ENCODE data around the gene OR6C65. TPM values are rescaled to one million over a fixed set of nuclear protein-coding genes. Genes with fewer than 3 reads are reported as not detected.
A peak's percentile ranks its signal among the peaks of the same experiment; 100 is the strongest.
"Not testable (repeated sequence)": the region's sequence is repeated elsewhere in the genome, so short reads cannot be mapped to it uniquely, and the experiment has no call there.

Gene OR6C65
- polyA plus RNA-seq = not detected

DNA sequence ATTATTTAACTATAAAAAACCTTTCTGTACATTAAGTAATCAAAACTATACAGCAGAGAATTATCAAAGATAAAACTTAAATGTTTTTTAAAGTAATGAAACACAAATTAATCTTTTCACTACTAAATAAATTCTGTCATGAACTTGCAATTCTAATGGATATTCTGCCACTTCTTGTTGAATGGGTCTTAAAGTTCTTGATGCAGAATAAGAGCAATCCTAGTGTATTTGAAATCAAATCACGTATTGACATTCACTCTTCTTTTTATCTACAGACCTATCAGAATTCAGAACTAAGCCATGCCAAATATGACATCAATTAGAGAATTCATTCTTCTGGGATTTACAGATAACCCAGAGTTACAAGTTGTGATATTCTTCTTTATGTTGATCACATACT lies at the start of gene OR6C65:
Gene OR6C65, plus strand, starts transcription at position 301 of the 400 bp plus-strand sequence. Its CDS starts 0 bp downstream, at position 301.
- H3K27me3 Mint-ChIP-seq (ENCODE audit: low read depth in 3 of 3) = peaks cover 0 to 4% (median 2%) of the 10 kb centered on the region in 3 donors
- H3K36me3 Mint-ChIP-seq = no peaks in the 10 kb centered on the region
- no peak within 1 kb of the TSS for H3K4me3 Mint-ChIP-seq
- DNase-seq = no peak
- H3K27ac Mint-ChIP-seq = no peak within 1 kb of the TSS
- H3K9me3 Mint-ChIP-seq = no peaks in the 10 kb centered on the region
- no peaks in the 10 kb centered on the region for H3K4me1 Mint-ChIP-seq

GRCh38 chr12:55355338-55355737 lies 45.0 kb upstream of the OR6C65 start:
- H3K36me3 Mint-ChIP-seq = not testable (repeated sequence)

DNA sequence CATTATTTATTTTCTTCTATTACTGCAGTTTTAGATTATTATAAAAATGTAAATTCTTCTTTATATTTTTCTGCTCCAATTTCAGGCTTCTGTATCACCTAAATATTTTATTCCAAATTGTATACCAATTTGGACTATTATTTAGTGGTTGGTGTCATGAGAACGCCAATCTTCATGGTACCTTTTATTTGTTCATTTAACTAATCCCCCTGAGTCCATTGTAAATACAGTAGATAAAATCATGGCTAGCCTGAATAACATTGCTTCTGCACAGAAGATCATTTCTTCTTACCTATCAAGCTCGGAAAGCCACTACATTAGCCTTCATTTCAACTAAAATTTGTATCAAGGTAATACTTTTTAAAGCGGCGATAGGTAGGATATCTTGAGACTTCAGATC lies 37.7 kb upstream of the OR6C65 start, which contains the start of gene OR6C75:
Gene OR6C75, plus strand, starts transcription at position 301 of the 400 bp plus-strand sequence. CDS start 2,136 bp downstream, outside the sequence.
- no peak within 1 kb of the TSS for H3K27ac Mint-ChIP-seq
- no peak within 1 kb of the TSS for H3K4me3 Mint-ChIP-seq
- no peak for DNase-seq
- H3K27me3 Mint-ChIP-seq (ENCODE audit: low read depth in 3 of 3) = peaks cover 0 to 14% (median 2%) of the 10 kb centered on the region in 3 donors
- H3K9me3 Mint-ChIP-seq = peaks cover 0 to 2% (median 0%) of the 10 kb centered on the region in 6 donors
- H3K4me1 Mint-ChIP-seq = no peaks in the 10 kb centered on the region
- H3K36me3 Mint-ChIP-seq = no peaks in the 10 kb centered on the region

More at GRCh38 chr12:55355338-55355737, 45.0 kb upstream of the OR6C65 start:
- not testable (repeated sequence) for H3K4me3 Mint-ChIP-seq; DNase-seq; H3K27me3 Mint-ChIP-seq (ENCODE audit: low read depth in 3 of 3); H3K9me3 Mint-ChIP-seq; H3K27ac Mint-ChIP-seq; H3K4me1 Mint-ChIP-seq

DNA sequence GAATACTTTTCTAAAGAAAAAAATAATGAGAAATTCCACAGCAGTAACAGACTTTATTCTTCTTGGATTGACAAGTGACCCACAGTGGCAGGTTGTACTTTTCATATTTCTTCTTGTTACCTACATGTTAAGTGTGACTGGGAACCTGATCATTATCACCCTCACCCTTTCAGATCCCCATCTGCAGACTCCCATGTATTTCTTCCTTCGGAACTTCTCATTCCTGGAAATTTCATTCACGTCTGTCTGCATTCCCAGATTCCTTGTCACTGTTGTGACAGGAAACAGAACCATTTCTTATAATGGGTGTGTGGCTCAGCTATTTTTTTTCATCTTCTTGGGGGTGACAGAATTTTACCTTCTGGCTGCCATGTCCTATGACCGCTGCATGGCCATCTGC lies 35.2 kb upstream of the OR6C65 start:
- Mint-ChIP-seq H3K27ac (no peak overlapping the region), H3K9me3 (peaks cover 0 to 2% (median 0%) of the 10 kb centered on the region in 6 donors), H3K4me1 (no peaks in the 10 kb centered on the region), H3K27me3 (ENCODE audit: low read depth in 3 of 3) (peaks cover 0 to 10% (median 2%) of the 10 kb centered on the region in 3 donors), H3K4me3 (no peak overlapping the region), H3K36me3 (no peaks in the 10 kb centered on the region)
- no peak for DNase-seq

DNA sequence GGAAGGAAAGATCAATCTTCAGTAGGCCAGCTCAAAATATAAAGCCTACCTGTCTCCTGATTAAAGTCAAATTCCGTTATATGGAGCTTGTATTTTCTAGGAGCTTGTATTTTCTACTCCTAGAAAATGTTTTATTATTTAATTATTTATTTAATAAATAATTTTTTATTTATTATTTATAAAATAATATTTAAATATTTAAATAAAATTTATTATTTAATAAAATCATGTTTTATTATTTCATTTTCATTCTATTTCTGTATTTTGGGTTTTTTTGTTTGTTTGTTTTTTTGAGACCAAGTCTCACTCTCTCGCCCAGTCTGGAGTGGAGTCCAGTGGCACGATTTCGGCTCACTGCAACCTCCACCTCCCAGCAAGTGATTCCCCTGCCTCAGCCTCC lies 27.8 kb upstream of the OR6C65 start:
- no peak overlapping the region for H3K4me3 Mint-ChIP-seq
- no peak overlapping the region for H3K27ac Mint-ChIP-seq
- no peak for DNase-seq
- peaks cover 5 to 7% (median 6%) of the 10 kb centered on the region in 3 donors for H3K27me3 Mint-ChIP-seq (ENCODE audit: low read depth in 3 of 3)
- peaks cover 0 to 3% (median 0%) of the 10 kb centered on the region in 6 donors for H3K9me3 Mint-ChIP-seq
- H3K36me3 Mint-ChIP-seq = no peaks in the 10 kb centered on the region
- no peaks in the 10 kb centered on the region for H3K4me1 Mint-ChIP-seq

GRCh38 chr12:55385891-55386290 lies 14.4 kb upstream of the OR6C65 start:
- Mint-ChIP-seq H3K4me1 (no peaks in the 10 kb centered on the region), H3K9me3 (no peaks in the 10 kb centered on the region), H3K27me3 (ENCODE audit: low read depth in 3 of 3) (peaks cover 1 to 3% (median 2%) of the 10 kb centered on the region in 3 donors), H3K36me3 (no peaks in the 10 kb centered on the region), H3K27ac (no peak overlapping the region), H3K4me3 (no peak overlapping the region)
- DNase-seq = no peak

DNA sequence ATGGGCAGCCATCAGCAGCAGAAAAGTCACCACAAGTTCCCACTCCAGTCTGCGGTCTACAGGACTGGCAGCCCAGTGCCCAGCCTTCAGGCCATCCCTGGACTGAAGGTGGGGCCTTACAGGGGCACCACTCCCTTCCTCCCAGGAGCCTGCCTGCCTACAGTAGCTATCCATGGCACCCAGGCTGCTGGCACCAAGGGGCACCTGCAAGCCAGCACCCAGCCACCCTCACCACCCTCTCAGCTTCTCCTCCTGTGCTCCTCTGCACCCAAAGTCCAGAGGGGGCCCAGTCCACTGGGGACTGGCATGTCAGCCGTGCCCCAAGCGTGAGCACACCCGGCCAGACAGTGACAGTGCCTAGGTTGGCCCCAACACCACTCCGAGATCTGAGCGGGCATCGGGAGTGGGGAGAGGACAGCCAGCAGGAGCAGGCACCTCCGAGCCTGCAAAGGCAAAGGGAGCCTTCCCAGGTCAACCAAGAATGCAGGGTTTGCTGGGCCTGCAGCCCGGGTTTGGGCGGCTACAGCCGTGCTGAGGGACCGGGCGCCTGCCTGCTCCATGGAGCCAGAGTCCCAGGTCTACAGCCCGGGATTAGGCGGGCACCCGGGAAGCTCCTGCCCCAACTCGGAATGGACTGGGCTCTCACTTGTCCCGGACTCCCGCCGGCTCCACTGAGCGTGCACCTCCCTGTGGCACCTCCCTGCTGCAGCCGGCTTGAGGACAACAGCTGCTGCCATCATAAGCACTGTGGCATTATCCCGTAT lies 8.1 kb upstream of the OR6C65 start:
- no peaks in the 10 kb centered on the region for H3K36me3 Mint-ChIP-seq
- no peak overlapping the region for H3K4me3 Mint-ChIP-seq
- no peak overlapping the region for H3K27ac Mint-ChIP-seq

DNA sequence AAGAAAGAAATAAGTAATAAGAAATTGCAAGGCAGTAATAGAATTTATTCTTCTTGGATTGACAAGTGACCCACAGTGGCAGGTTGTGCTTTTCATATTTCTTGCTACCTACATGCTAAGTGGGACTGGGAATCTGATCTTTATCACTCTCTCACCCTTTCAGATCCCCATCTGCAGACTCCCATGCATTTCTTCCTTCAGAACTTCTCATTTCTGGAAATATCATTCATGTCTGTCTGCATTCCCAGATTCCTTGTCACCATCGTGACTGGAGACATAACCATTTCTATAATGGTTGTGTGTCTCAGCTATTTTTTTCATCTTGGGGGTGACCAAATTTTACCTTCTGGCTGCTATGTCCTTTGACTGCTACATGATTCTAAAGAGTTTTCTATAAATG lies 4.0 kb upstream of the OR6C65 start:
- H3K4me1 Mint-ChIP-seq = no peaks in the 10 kb centered on the region
- no peak for DNase-seq
- peaks cover 0 to 4% (median 0%) of the 10 kb centered on the region in 3 donors for H3K27me3 Mint-ChIP-seq (ENCODE audit: low read depth in 3 of 3)
- no peak overlapping the region for H3K4me3 Mint-ChIP-seq
- no peaks in the 10 kb centered on the region for H3K9me3 Mint-ChIP-seq
- no peaks in the 10 kb centered on the region for H3K36me3 Mint-ChIP-seq
- no peak overlapping the region for H3K27ac Mint-ChIP-seq

More for the DNA sequence above, 8.1 kb upstream of the OR6C65 start:
- DNase-seq = no peak
- Mint-ChIP-seq H3K9me3 (no peaks in the 10 kb centered on the region), H3K27me3 (ENCODE audit: low read depth in 3 of 3) (peaks cover 0 to 4% (median 3%) of the 10 kb centered on the region in 3 donors), H3K4me1 (no peaks in the 10 kb centered on the region)

DNA sequence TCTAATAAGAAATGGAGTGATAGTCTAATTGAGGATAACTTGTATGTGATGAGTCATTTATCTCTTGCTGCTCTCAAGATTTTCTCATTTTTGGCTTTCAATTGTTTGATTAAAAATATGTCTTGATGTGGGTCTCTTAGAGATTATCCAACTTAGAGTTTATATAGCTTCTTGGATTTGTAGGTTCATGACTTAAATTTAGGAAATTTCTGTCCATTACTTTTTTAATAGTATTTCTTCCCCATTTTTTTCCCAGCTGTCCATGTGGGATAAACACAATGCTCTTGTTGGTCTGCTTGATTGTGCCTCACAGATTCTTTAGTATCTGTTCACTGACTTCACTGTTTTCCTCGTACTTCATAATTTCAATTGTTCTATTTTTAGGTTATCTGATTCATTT lies 7.5 kb downstream of the OR6C65 start:
- H3K27me3 Mint-ChIP-seq (ENCODE audit: low read depth in 3 of 3) = peaks cover 1 to 4% (median 3%) of the 10 kb centered on the region in 3 donors
- H3K9me3 Mint-ChIP-seq = no peaks in the 10 kb centered on the region
- H3K36me3 Mint-ChIP-seq = no peaks in the 10 kb centered on the region
- DNase-seq = no peak
- H3K4me1 Mint-ChIP-seq = no peaks in the 10 kb centered on the region
- H3K27ac Mint-ChIP-seq = no peak overlapping the region
- H3K4me3 Mint-ChIP-seq = no peak overlapping the region

DNA sequence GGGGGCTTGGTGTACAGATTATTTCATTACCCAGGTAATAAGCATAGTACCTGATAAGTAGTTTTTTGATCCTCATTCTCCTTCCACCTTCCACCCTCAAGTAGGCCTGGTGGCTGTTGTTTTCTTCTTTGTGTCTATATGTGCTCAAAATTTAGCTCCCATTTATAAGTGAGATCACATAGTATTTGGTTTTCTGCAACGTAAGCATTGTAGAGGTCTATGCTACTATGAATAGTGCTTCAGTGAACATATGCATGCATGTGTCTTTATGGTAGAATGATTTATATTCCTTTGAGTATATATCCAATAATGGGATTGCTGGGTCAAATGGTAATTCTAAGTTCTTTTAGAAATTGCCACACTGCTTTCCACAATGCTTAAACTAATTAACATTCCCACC lies 8.8 kb downstream of the OR6C65 start:
- not testable (repeated sequence) for DNase-seq; H3K9me3 Mint-ChIP-seq; H3K36me3 Mint-ChIP-seq; H3K4me3 Mint-ChIP-seq; H3K27ac Mint-ChIP-seq; H3K4me1 Mint-ChIP-seq; H3K27me3 Mint-ChIP-seq (ENCODE audit: low read depth in 3 of 3)

DNA sequence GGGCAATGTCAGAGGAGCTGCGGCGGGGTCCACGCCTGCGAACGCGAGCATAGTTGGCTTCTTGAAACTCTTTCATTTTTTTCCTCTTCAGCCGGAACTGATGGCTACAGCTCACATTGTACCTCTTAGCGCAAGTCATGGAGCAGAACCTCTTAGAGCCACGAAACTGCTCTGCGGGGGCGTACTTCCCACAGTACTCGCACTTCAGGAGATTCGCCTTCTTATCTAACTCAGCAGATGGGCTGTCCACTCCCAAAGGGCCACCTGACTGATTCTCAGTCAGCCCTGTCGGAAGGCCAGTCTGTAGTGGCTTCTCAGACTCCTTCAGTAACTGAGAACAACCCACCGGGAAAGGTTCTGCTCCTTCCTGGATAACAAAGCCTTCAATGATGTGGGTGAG lies 11.8 kb downstream of the OR6C65 start:
- not testable (repeated sequence) for DNase-seq; H3K4me1 Mint-ChIP-seq; H3K9me3 Mint-ChIP-seq; H3K27me3 Mint-ChIP-seq (ENCODE audit: low read depth in 3 of 3); H3K27ac Mint-ChIP-seq; H3K36me3 Mint-ChIP-seq; H3K4me3 Mint-ChIP-seq

DNA sequence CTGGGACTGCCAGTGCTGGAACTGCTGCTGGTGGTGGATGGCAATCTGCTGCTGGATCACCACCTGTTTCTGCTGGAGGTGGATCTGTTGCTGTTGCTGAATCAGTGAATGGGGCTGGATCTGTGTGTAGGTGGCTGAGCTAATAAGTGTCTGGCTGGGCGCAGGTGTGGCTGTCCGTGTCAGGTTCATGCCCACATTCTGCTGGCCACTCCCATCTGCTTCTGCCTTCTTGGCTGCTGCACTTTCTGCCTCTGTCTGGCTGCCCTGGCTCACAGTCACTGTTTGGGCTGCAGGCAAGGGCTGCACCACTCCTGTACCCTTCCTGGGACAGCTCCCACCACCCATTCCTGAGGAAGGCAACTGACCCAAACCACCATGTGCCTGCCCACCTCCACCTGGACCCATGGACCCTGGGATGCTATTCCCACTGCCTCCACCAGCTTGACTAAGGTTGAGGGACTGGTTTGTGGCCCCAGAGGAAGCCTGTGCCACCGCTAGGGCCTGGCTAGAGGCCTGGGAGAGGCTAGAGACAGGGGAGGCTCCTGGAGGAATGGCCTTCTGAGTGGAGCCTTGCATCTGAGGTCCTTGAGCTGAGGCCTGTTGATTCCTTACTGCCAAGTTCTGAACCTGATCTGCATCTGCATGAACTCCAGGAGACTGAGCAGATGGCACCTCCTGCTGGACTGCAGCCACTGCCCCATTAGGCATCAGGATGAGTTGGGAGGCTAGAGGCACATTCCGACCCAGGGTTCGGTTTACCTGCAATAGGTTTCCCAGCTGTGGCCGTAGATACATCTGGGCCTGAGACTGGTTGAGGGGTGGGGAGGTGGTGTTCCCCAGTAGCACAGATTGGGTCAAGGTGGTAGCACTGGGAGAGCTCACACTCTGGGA lies 13.4 kb downstream of the OR6C65 start:
- H3K9me3 Mint-ChIP-seq, H3K27ac Mint-ChIP-seq, DNase-seq, H3K36me3 Mint-ChIP-seq, H3K4me1 Mint-ChIP-seq: not testable (repeated sequence)
- H3K27me3 Mint-ChIP-seq (ENCODE audit: low read depth in 3 of 3) = peaks cover 0 to 10% (median 0%) of the 10 kb centered on the region in 3 donors
- H3K4me3 Mint-ChIP-seq = peak overlapping the region in 1 of 5 donors; percentile 35

DNA sequence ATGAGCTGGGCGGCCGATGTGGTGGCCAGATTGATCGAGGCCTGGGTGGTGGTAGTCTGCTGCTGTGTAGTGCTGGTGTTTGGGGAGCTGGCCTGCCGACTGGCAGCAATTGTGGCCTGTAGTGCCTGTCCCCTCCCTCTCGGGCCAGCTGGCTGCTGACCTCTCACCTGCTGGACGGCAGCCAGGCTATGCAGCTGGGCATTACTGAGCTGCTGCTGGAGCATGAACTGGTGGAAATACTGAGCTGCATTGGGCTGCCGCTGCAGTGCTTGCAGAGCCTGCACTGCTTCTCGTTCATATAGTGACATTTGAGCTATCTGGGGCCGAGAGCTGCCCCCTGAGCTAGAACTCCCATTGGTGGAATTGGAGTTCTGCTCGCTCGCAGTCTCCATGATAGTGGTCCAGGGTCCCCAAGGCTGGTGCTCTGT lies 14.1 kb downstream of the OR6C65 start:
- Mint-ChIP-seq H3K4me3 (peak overlapping the region in 2 of 5 donors; percentile 7 to 35), H3K27me3 (ENCODE audit: low read depth in 3 of 3) (peaks cover 0 to 10% (median 0%) of the 10 kb centered on the region in 3 donors)
- not testable (repeated sequence) for DNase-seq, H3K27ac Mint-ChIP-seq, H3K9me3 Mint-ChIP-seq, H3K4me1 Mint-ChIP-seq, H3K36me3 Mint-ChIP-seq

GRCh38 chr12:55414889-55415288 lies 14.6 kb downstream of the OR6C65 start:
- H3K9me3 Mint-ChIP-seq, H3K36me3 Mint-ChIP-seq, H3K4me1 Mint-ChIP-seq: not testable (repeated sequence)
- H3K27me3 Mint-ChIP-seq (ENCODE audit: low read depth in 3 of 3) = peaks cover 0 to 10% (median 0%) of the 10 kb centered on the region in 3 donors
- peak overlapping the region in 1 of 6 donors; percentile 70 for H3K27ac Mint-ChIP-seq
- H3K4me3 Mint-ChIP-seq = peak overlapping the region in 4 of 5 donors; percentile 44 to 80 (median 66)
- DNase-seq = peak in 2 of 3 donors; percentile 0

All from immature natural killer cell (primary cell).